HCT116 (cell line): ENCODE measurements around the gene MRPL44. TPM values are rescaled to one million over a fixed set of nuclear protein-coding genes. Genes with fewer than 3 reads are reported as not detected.

ENCODE experiments used
- ATAC-seq: fragments of 200-7000 bp; cut with Tn5 transposase; 2 replicates; pipeline ENCODE4 v1.9.1; 2020; ENCODE audit warnings: mild to moderate bottlenecking, moderate library complexity
- BruUV-seq: library from RNA; stranded (reverse); fragments of 400-500 nt; replicated peaks from 2 replicates; lab custom pipeline; 2021; lab: Mats Ljungman, UMichigan
- CTCF ChIA-PET: fragments of 300-600 bp; sonication (Branson Sonifier 250); formaldehyde crosslinking; loops from one replicate; lab custom pipeline; 2021; ENCODE audit warnings: antibody characterized with exemption; lab: Charles Lee
- POLR2A ChIA-PET: fragments of 300-600, 350-600 bp; sonication (Branson Sonifier 250); formaldehyde crosslinking; loops from one replicate; lab custom pipeline; 2021; ENCODE audit warnings: antibody characterized with exemption; lab: Charles Lee
- RAD21 ChIA-PET, 2 experiments: fragments of 300-600 bp; sonication (Branson Sonifier 250); formaldehyde crosslinking; loops; one replicate each; lab custom pipeline; 2023; ENCODE audit warnings: low total read pairs in 2 of 2; ENCODE audit not compliant: uncharacterized antibody in 2 of 2, unreplicated experiment in 2 of 2, low non-redundant PET in 1 of 2; lab: Charles Lee
- DNase-seq: peaks from one replicate; pipeline ENCODE4 v3.0.0-alpha.2; 2010; ENCODE audit warnings: low read depth, low spot score
- H2AFZ ChIP-seq: fragments of 200-600 bp; shearing (Covaris generic), sonication (generic); 2 replicates; pipeline ENCODE4 v1.6.1; 2017; ENCODE audit warnings: low read depth, mixed run types, mixed read lengths, antibody characterized with exemption, low read length; ENCODE audit not compliant: poor library complexity, severe bottlenecking
- H3K27ac ChIP-seq: 2 replicates; pipeline ENCODE4 v1.5.1; 2012; ENCODE audit warnings: low read depth, low read length
- H3K27me3 ChIP-seq: fragments of 200-600 bp; sonication (generic); 2 replicates; pipeline ENCODE4 v1.6.1; 2016; ENCODE audit warnings: mixed run types, low read length, mixed read lengths; ENCODE audit not compliant: insufficient read depth
- H3K36me3 ChIP-seq, 2 experiments: fragments of 200-500 bp in 1 of 2; fragments of 200-600 bp in 1 of 2; sonication (Bioruptor generic) in 1 of 2; sonication (generic) in 1 of 2; 2 replicates each; pipeline versions ENCODE4 v1.5.1 to v1.6.1; 2014 to 2016; ENCODE audit warnings: low read length in 2 of 2, inconsistent platforms in 1 of 2, mixed read lengths in 1 of 2, mixed run types in 1 of 2; ENCODE audit not compliant: insufficient read depth in 2 of 2, control insufficient read depth in 1 of 2
- H3K4me1 ChIP-seq, 2 experiments: fragments of 200-600 bp in 1 of 2; sonication (generic) in 1 of 2; 2 replicates each; pipeline versions ENCODE4 v1.5.1 to v1.6.1; 2012 to 2017; ENCODE audit warnings: low read length in 2 of 2, inconsistent platforms in 1 of 2, mild to moderate bottlenecking in 1 of 2, mixed read lengths in 1 of 2, mixed run types in 1 of 2, moderate library complexity in 1 of 2; ENCODE audit not compliant: insufficient read depth in 2 of 2, control insufficient read depth in 1 of 2
- H3K4me2 ChIP-seq: fragments of 200-600 bp; sonication (generic); 2 replicates; pipeline ENCODE4 v1.6.1; 2017; ENCODE audit warnings: mixed run types, low read length, mixed read lengths
- H3K4me3 ChIP-seq, 2 experiments: fragments of 200-600 bp in 1 of 2; sonication (generic) in 1 of 2; replicated peaks in 1 of 2; 2 replicates each; pipeline ENCODE4 v1.5.1; 2011 to 2016; ENCODE audit warnings: low read length in 2 of 2, control low read depth in 1 of 2, low read depth in 1 of 2, mild to moderate bottlenecking in 1 of 2, mixed read lengths in 1 of 2, mixed run types in 1 of 2
- H3K79me2 ChIP-seq: fragments of 200-600 bp; sonication (generic); 2 replicates; pipeline ENCODE4 v1.6.1; 2017; ENCODE audit warnings: mild to moderate bottlenecking, mixed run types, low read length, moderate library complexity, mixed read lengths; ENCODE audit not compliant: insufficient read depth
- H3K9ac ChIP-seq: fragments of 200-600 bp; sonication (generic); 2 replicates; pipeline ENCODE4 v1.6.1; 2016; ENCODE audit warnings: low read length, mixed read lengths
- H3K9me2 ChIP-seq: fragments of 200-600 bp; sonication (generic), shearing (Covaris generic); 2 replicates; pipeline ENCODE4 v1.6.1; 2017; ENCODE audit warnings: mixed run types, mild to moderate bottlenecking, moderate library complexity; ENCODE audit not compliant: insufficient read depth
- H3K9me3 ChIP-seq, 2 experiments: fragments of 200-500 bp in 1 of 2; fragments of 200-600 bp in 1 of 2; sonication (Bioruptor generic) in 1 of 2; sonication (generic) in 1 of 2; 2 replicates each; pipeline ENCODE4 v1.6.1; 2014 to 2017; ENCODE audit warnings: low read length in 2 of 2, mixed read lengths in 2 of 2, inconsistent platforms in 1 of 2, low read depth in 1 of 2, mild to moderate bottlenecking in 1 of 2, mixed run types in 1 of 2, moderate library complexity in 1 of 2; ENCODE audit not compliant: control insufficient read depth in 1 of 2, insufficient read depth in 1 of 2
- H4K20me1 ChIP-seq: fragments of 200-600 bp; sonication (generic), shearing (Covaris generic); 2 replicates; pipeline ENCODE4 v1.6.1; 2017; ENCODE audit warnings: mixed run types, mild to moderate bottlenecking, moderate library complexity; ENCODE audit not compliant: insufficient read depth
- ATF3 ChIP-seq: IDR thresholded peaks from 2 replicates; pipeline ENCODE4 v1.6.1; 2012
- CBX3 ChIP-seq: IDR thresholded peaks from 2 replicates; pipeline ENCODE4 v1.6.1; 2012; ENCODE audit warnings: low read depth
- EGR1 ChIP-seq: IDR thresholded peaks from 2 replicates; pipeline ENCODE4 v1.6.1; 2012; ENCODE audit warnings: low read depth
- EZH2 ChIP-seq: fragments of 200-600 bp; sonication (generic); IDR thresholded peaks from 2 replicates; pipeline ENCODE4 v1.6.1; 2017; ENCODE audit warnings: antibody characterized with exemption, mixed run types
- EZH2phosphoT487 ChIP-seq: fragments of 200-600 bp; IDR thresholded peaks from 2 replicates; pipeline ENCODE4 v1.6.1; 2018; ENCODE audit warnings: antibody characterized with exemption, borderline replicate concordance
- FOSL1 ChIP-seq: IDR thresholded peaks from 2 replicates; pipeline ENCODE4 v1.6.1; 2012; ENCODE audit warnings: low read depth
- POLR2A ChIP-seq: IDR thresholded peaks from 2 replicates; pipeline ENCODE4 v1.7.0; 2011; ENCODE audit warnings: borderline replicate concordance; ENCODE audit not compliant: insufficient read depth, insufficient read length; ENCODE audit errors: extremely low read depth
- POLR2AphosphoS5 ChIP-seq: IDR thresholded peaks from 2 replicates; pipeline ENCODE4 v1.6.1; 2011; ENCODE audit warnings: mild to moderate bottlenecking, low read depth, low read length, moderate library complexity
- RAD21 ChIP-seq: IDR thresholded peaks from 2 replicates; pipeline ENCODE4 v1.6.1; 2012; ENCODE audit warnings: low read depth, mild to moderate bottlenecking
- REST ChIP-seq: IDR thresholded peaks from 2 replicates; pipeline ENCODE4 v1.6.1; 2012; ENCODE audit warnings: low read depth
- SIN3A ChIP-seq: IDR thresholded peaks from 2 replicates; pipeline ENCODE4 v1.6.1; 2012; ENCODE audit warnings: low read depth
- SP1 ChIP-seq: IDR thresholded peaks from 2 replicates; pipeline ENCODE4 v1.6.1; 2012; ENCODE audit warnings: low read depth
- SRF ChIP-seq: IDR thresholded peaks from 2 replicates; pipeline ENCODE4 v1.6.1; 2012; ENCODE audit warnings: low read depth
- YY1 ChIP-seq: IDR thresholded peaks from 2 replicates; pipeline ENCODE4 v1.6.1; 2011; ENCODE audit warnings: low read length, low read depth, moderate library complexity, mild to moderate bottlenecking; ENCODE audit not compliant: insufficient replicate concordance; ENCODE audit errors: extremely low read depth
- ZNF274 ChIP-seq: fragments of 200-500 bp; sonication (Bioruptor generic); IDR thresholded peaks from 2 replicates; pipeline ENCODE4 v1.6.1; 2014; ENCODE audit warnings: mild to moderate bottlenecking, low read depth, low read length, inconsistent platforms
- intact Hi-C: fragments of 100-400 bp; cut with micrococcal nuclease; formaldehyde crosslinking; loops from 2 replicates; pipeline ENCODE4 v1.10.0; 2022
- total RNA-seq: library from RNA; stranded (reverse); gene quantifications from one replicate; pipeline ENCODE4 v1.2.1, GENCODE V29; 2021; ENCODE audit not compliant: unreplicated experiment
- TF ChIP-seq, protein P1 (sequence below), 3 experiments: fragments of 200-600 bp in 1 of 3; sonication (generic) in 1 of 3; IDR thresholded peaks in 2 of 3; conservative IDR thresholded peaks in 1 of 3; 2 replicates each; pipeline ENCODE4 v1.5.1; 2012 to 2017; ENCODE audit warnings: low read depth in 2 of 3, low read length in 2 of 3, antibody characterized with exemption in 1 of 3, borderline replicate concordance in 1 of 3, control low read depth in 1 of 3, mild to moderate bottlenecking in 1 of 3, mixed read lengths in 1 of 3, mixed run types in 1 of 3, moderate library complexity in 1 of 3; ENCODE audit not compliant: insufficient read depth in 1 of 3
- TF ChIP-seq, protein P2 (sequence below): IDR thresholded peaks from 2 replicates; pipeline ENCODE4 v1.6.1; 2012

The MRPL44 gene
- total RNA-seq, 1 experiment from 2014 or later, result 45.8 TPM

GRCh38 chr2:224011837-224012236 lies 54.6 kb downstream of the MRPL44 start:
- intact Hi-C loops, result no loop called here
- RAD21 ChIA-PET, result no interaction called here
- Histone ChIP-seq H3K9me2 (no peaks in the 10 kb centered on the region), H3K4me1 (peaks cover 4 to 20% of the 10 kb centered on the region in 2 experiments; a peak in 3 of 4 replicates), H3K4me3 (no peak overlapping the region), H4K20me1 (no peaks in the 10 kb centered on the region), H2AFZ (no peak overlapping the region)
- no peak for ATAC-seq
- TF ChIP-seq, protein P1, sequence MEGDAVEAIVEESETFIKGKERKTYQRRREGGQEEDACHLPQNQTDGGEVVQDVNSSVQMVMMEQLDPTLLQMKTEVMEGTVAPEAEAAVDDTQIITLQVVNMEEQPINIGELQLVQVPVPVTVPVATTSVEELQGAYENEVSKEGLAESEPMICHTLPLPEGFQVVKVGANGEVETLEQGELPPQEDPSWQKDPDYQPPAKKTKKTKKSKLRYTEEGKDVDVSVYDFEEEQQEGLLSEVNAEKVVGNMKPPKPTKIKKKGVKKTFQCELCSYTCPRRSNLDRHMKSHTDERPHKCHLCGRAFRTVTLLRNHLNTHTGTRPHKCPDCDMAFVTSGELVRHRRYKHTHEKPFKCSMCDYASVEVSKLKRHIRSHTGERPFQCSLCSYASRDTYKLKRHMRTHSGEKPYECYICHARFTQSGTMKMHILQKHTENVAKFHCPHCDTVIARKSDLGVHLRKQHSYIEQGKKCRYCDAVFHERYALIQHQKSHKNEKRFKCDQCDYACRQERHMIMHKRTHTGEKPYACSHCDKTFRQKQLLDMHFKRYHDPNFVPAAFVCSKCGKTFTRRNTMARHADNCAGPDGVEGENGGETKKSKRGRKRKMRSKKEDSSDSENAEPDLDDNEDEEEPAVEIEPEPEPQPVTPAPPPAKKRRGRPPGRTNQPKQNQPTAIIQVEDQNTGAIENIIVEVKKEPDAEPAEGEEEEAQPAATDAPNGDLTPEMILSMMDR (IDR thresholded peaks at IDR 0.05 in 2 of 3, conservative IDR thresholded peaks at IDR 0.05 in 1 of 3; ENCODE audit: borderline replicate concordance in 1 of 3, insufficient read depth in 1 of 3, low read depth in 2 of 3, low read length in 2 of 3), result no peak
- no peak for TF ChIP-seq EGR1
- no peak for TF ChIP-seq ATF3
- no peak for TF ChIP-seq CBX3
- no peak for TF ChIP-seq SRF
- TF ChIP-seq EZH2phosphoT487, result no peak
- no peak for TF ChIP-seq ZNF274
- TF ChIP-seq, all 23 proteins: peak for 0
- H3K27me3 ChIP-seq, result no peaks in the 10 kb centered on the region
- BruUV-seq, result no TSS peak
- ChIA-PET CTCF (no interaction called here), POLR2A (no interaction called here)
- no peak overlapping the region for H3K27ac ChIP-seq
- H3K79me2 ChIP-seq, result peaks cover 21% of the 10 kb centered on the region
- DNase-seq, result no peak
- H3K9me3 ChIP-seq, result no peaks in the 10 kb centered on the region
- no peak overlapping the region for H3K9ac ChIP-seq
- H3K36me3 ChIP-seq, result no peaks in the 10 kb centered on the region
- H3K4me2 ChIP-seq, result no peak overlapping the region

DNA sequence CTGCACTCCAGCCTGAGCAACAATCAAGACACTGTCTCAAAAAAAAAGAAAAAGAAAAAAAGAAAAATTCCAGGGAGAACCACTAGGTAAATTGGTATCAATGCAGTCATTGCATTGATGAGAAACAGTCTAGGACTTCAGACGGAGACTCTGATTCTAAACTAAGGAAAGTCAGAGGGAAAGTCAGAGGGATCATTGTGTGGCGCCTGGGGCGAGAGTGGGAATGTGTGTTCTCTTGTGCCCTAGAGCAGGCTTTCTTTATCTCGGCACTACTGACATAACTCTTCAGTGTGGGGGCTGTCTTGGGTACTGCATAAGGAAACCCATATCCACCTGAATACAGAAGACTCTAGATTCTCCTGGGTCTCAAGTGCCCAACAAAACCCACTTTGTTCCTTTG lies 57.1 kb downstream of the MRPL44 start:
- ATAC-seq, result no peak
- TF ChIP-seq, protein P2, sequence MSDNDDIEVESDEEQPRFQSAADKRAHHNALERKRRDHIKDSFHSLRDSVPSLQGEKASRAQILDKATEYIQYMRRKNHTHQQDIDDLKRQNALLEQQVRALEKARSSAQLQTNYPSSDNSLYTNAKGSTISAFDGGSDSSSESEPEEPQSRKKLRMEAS, result no peak
- TF ChIP-seq EGR1 (no peak), EZH2 (no peak), SIN3A (no peak), POLR2AphosphoS5 (no peak), POLR2A (no peak), EZH2phosphoT487 (no peak), REST (no peak), SP1 (no peak), YY1 (no peak), RAD21 (no peak), FOSL1 (no peak), CBX3 (no peak)

More for the DNA sequence above, 57.1 kb downstream of the MRPL44 start:
- no peak overlapping the region for H2AFZ ChIP-seq
- H3K9me2 ChIP-seq, result no peaks in the 10 kb centered on the region
- no peak overlapping the region for H3K9ac ChIP-seq
- no peak for DNase-seq
- BruUV-seq, result no TSS peak
- H3K36me3 ChIP-seq, result no peaks in the 10 kb centered on the region
- RAD21 ChIA-PET, result no interaction called here
- POLR2A ChIA-PET, result no interaction called here
- CTCF ChIA-PET, result no interaction called here
- intact Hi-C loops, result no loop called here
- no peak overlapping the region for H3K4me2 ChIP-seq
- no peak overlapping the region for H3K4me3 ChIP-seq
- no peaks in the 10 kb centered on the region for H3K27me3 ChIP-seq
- no peak overlapping the region for H3K27ac ChIP-seq
- no peaks in the 10 kb centered on the region for H4K20me1 ChIP-seq
- peaks cover 21% of the 10 kb centered on the region for H3K79me2 ChIP-seq
- H3K4me1 ChIP-seq, result peaks cover 0 to 15% of the 10 kb centered on the region in 2 experiments; a peak in 2 of 4 replicates
- no peaks in the 10 kb centered on the region for H3K9me3 ChIP-seq
